Activated T-helper 17 cell treated with anti-CD3 and anti-CD28 coated beads, Interleukin-2, amount 50 U/mL, for 72 hours (primary cell): ENCODE results near the gene NELL1. TPM values are rescaled to one million over a fixed set of nuclear protein-coding genes. Genes with fewer than 3 reads are reported as not detected.

Experiments used
- ATAC-seq: fragments of 150-1000 bp; cut with Tn5 transposase; replicated peaks from 2 replicates; pipeline ENCODE4 v1.10.0; 2021; ENCODE audit warnings: mild to moderate bottlenecking, moderate library complexity
- H3K27ac Mint-ChIP-seq: one replicate; pipeline ENCODE4 v1.8.0; 2022; ENCODE audit warnings: mixed read lengths
- H3K27me3 Mint-ChIP-seq: one replicate; pipeline ENCODE4 v1.8.0; 2022; ENCODE audit warnings: mixed read lengths
- H3K36me3 Mint-ChIP-seq: one replicate; pipeline ENCODE4 v1.8.0; 2022; ENCODE audit warnings: low read depth, mild to moderate bottlenecking, mixed read lengths
- H3K4me1 Mint-ChIP-seq: one replicate; pipeline ENCODE4 v1.8.0; 2022; ENCODE audit warnings: mixed read lengths
- H3K4me3 Mint-ChIP-seq: one replicate; pipeline ENCODE4 v1.8.0; 2022; ENCODE audit warnings: mild to moderate bottlenecking, mixed read lengths
- H3K9me3 Mint-ChIP-seq: one replicate; pipeline ENCODE4 v1.8.0; 2022; ENCODE audit warnings: mixed read lengths
- total RNA-seq, 2 donors: library from RNA; stranded (reverse); gene quantifications; one replicate each; pipeline ENCODE4 v1.2.3, GENCODE V29; 2022

NELL1 gene
- total RNA-seq, 2 donors from 2014 or later = not detected

DNA sequence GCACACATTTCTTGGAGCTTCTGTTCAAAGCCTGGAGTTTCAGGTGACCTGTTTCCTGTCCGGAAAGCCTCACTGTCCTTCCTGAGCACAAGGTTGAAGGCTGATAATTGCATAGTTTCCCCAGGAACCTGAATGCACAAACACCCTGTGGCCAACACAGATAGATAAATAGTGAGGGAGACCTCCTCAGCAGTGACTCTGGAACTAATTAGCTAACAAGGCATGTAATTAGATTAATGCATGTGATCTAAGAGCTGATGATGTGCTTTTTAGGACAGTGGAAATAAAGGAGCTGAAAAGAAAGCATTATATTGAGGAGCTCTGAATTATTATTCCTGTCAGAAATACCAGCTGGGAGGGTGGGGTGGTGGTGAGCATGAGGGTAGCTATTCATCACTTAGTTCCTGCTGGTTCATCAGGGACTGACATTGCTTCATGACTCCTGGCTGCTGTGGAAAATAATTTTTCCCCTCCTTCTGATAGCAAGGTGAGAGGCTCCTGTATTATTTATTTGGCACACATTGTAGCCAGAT, 101.1 kb downstream of the NELL1 start:
- no peaks in the 10 kb centered on the region for H3K36me3 Mint-ChIP-seq
- no peak overlapping the region for H3K4me3 Mint-ChIP-seq
- H3K4me1 Mint-ChIP-seq = no peaks in the 10 kb centered on the region
- peaks cover 4% of the 10 kb centered on the region for H3K9me3 Mint-ChIP-seq
- no peak overlapping the region for H3K27ac Mint-ChIP-seq
- H3K27me3 Mint-ChIP-seq = no peaks in the 10 kb centered on the region
- ATAC-seq = no peak

DNA sequence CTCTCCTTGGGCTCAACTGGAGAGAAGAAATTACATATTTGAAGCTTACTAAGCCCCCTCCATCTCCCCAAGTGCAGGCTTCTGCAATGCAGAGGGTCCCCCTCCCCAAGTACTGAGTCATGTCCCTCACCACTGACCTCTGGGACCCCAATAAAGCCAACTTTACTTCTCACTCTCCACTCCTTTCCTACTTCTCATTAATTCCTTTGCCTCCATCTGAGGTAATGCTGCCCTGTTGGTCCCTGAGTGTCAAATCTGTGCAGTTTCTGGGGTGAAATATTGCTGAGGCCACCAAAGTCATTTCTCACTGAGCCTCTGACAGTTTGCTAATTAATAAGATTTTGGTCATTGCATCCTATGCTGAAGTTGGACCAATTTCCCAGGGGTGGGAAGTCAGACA, 101.6 kb downstream of the NELL1 start:
- Mint-ChIP-seq H3K4me1 (no peaks in the 10 kb centered on the region), H3K36me3 (no peaks in the 10 kb centered on the region), H3K9me3 (peaks cover 4% of the 10 kb centered on the region), H3K27me3 (no peaks in the 10 kb centered on the region), H3K4me3 (no peak overlapping the region), H3K27ac (no peak overlapping the region)
- ATAC-seq = no peak

DNA sequence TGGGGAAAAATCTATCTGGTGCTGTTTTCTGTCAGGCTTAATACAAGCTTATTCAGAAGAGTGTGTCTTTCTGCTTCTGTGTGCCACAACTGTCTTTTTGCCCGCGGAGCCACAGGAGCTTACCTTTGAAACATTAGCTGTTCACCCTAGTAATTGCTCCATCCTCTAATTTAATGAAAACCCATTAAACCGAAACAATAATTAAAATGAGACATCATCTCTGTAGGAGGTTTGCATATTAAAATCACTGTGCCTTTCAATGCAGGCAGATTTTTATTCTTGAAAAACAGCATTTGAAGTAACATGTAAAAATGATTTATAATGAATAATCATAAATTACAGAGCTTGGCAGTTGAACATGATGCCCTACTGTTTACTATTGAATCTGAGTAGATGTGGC, 102.3 kb downstream of the NELL1 start:
- Mint-ChIP-seq H3K27me3 (no peaks in the 10 kb centered on the region), H3K27ac (no peak overlapping the region), H3K9me3 (peaks cover 4% of the 10 kb centered on the region), H3K4me1 (no peaks in the 10 kb centered on the region), H3K4me3 (no peak overlapping the region), H3K36me3 (no peaks in the 10 kb centered on the region)
- no peak for ATAC-seq

DNA sequence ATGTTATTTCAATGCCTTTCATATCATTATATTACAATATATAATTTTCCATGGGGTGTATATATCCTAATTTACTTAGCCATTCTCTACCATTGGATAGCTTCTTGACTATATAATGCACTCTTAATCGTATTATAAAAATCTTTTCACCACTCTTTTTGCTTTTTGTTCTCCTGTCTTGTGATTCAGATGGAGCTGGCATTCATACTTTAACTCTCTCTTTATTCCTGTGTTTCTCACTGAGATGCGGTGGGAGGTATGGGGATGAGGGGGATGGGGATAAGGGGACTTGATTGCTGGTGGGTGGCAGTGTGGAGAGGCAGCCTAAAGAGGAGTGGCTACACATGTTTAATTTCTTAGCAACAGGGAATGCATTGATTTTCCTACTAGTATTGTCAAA, 105.9 kb downstream of the NELL1 start:
- no peak for ATAC-seq
- Mint-ChIP-seq H3K4me1 (no peaks in the 10 kb centered on the region), H3K36me3 (no peaks in the 10 kb centered on the region), H3K27me3 (no peaks in the 10 kb centered on the region), H3K9me3 (peaks cover 4% of the 10 kb centered on the region), H3K4me3 (no peak overlapping the region), H3K27ac (no peak overlapping the region)

DNA sequence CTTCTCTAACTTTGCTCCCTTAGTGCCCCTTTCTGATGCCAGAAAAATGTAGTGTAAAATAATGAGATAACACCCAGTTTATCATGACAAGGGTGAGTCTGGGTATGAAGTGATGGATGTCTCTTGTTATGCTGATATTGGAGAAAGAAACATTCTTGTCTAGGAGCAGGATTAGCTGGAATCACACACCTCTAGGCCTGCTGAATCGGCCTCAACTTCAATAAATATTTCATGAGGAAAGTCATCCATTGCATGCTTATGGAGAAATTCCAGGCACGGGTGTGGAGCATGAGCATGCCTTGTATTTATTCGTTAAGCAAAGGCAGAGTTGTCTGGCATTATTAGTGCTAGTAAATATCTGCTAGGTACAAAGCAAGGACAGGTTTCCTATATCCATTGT, 113.4 kb downstream of the NELL1 start:
- Mint-ChIP-seq H3K4me3 (no peak overlapping the region), H3K27me3 (no peaks in the 10 kb centered on the region), H3K9me3 (peaks cover 9% of the 10 kb centered on the region), H3K36me3 (no peaks in the 10 kb centered on the region), H3K27ac (no peak overlapping the region), H3K4me1 (no peaks in the 10 kb centered on the region)
- ATAC-seq = no peak

DNA sequence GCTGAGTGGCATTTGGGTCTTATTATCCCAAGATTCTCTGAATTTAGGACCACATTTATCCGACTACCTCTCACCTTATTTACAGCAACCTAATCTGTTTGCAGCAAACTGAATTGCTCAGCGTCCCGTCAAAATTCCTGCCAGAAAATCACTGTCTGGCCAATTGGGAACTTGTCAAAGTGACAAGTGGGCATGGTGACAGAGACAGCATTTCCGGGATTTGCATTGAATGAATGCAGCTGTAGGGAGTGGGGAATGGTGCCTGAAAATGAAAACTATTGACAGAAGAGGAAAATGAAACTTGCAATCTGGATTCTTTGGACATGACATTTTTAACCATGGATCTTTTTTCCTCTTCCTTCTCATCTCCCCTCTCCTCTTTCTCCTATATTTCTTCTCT, 113.8 kb downstream of the NELL1 start:
- no peak overlapping the region for H3K4me3 Mint-ChIP-seq
- ATAC-seq = no peak
- peaks cover 9% of the 10 kb centered on the region for H3K9me3 Mint-ChIP-seq
- H3K4me1 Mint-ChIP-seq = no peaks in the 10 kb centered on the region
- H3K36me3 Mint-ChIP-seq = no peaks in the 10 kb centered on the region
- H3K27ac Mint-ChIP-seq = no peak overlapping the region
- no peaks in the 10 kb centered on the region for H3K27me3 Mint-ChIP-seq

DNA sequence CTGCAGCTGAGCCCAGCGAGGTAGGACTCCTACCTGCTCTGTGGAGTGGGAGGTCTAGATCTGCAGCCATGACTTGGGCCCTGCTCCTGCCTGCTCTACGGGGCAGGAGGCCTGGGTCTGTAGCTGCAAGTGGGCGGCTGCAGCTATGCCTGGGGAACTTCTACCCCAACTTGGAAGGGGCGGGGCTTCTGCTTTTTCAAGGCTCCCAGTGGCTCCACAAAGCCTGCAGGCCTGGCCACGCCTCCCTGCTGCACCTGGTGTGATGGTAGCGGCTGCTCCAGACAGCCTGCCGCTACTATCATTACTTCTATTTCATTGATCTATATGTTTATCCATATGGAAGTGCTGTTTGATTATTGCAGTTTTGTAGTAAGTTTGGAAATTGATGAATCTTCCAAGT, 121.2 kb downstream of the NELL1 start:
- no peaks in the 10 kb centered on the region for H3K27me3 Mint-ChIP-seq
- H3K36me3 Mint-ChIP-seq = no peaks in the 10 kb centered on the region
- H3K4me1 Mint-ChIP-seq = no peaks in the 10 kb centered on the region
- H3K9me3 Mint-ChIP-seq = no peaks in the 10 kb centered on the region
- ATAC-seq = no peak
- H3K4me3 Mint-ChIP-seq = no peak overlapping the region
- H3K27ac Mint-ChIP-seq = no peak overlapping the region

DNA sequence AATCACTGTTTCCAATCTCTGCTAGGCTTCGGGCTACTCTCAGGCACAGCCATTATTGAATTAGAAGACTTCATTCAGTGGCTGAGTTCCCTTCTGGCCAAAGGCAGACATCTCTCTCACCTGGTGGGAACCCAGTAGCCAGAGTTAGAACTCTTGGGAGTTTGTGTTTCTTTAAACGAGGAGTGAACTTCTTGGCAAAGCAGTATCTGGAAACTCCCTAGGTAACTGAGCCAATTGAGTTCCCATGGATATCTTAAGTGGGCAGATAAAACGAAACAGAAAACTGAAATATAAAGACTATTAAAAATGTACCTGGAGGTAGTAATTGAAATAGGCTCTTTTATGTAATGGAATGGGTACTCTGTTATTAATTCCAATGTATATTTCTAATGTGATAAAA, 125.6 kb downstream of the NELL1 start:
- Mint-ChIP-seq H3K9me3 (peaks cover 11% of the 10 kb centered on the region), H3K4me1 (no peaks in the 10 kb centered on the region), H3K27ac (no peak overlapping the region), H3K27me3 (no peaks in the 10 kb centered on the region), H3K36me3 (no peaks in the 10 kb centered on the region), H3K4me3 (no peak overlapping the region)
- no peak for ATAC-seq

DNA sequence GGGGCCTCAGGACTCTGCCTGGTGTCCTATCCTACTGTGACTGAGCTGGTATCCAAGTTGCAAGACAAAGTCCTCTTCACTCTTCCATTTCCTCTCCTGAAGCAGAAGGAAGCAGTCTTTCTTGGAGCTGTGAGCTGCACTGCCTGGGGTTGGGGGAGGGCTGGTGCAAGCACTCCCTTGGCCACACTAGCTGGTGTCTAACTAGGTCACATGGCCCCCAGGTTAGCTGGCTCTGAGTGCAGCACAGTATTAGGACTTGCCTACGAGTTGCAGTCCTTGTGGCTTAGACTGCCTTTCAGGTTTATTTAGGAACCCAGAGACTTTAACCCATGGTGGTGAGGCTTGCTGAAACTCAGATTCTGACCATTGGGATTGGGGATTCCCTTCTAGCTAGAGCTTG, 138.9 kb downstream of the NELL1 start:
- Mint-ChIP-seq H3K4me1 (no peaks in the 10 kb centered on the region), H3K27ac (no peak overlapping the region), H3K36me3 (no peaks in the 10 kb centered on the region), H3K9me3 (peaks cover 27% of the 10 kb centered on the region), H3K27me3 (no peaks in the 10 kb centered on the region), H3K4me3 (no peak overlapping the region)
- no peak for ATAC-seq

DNA sequence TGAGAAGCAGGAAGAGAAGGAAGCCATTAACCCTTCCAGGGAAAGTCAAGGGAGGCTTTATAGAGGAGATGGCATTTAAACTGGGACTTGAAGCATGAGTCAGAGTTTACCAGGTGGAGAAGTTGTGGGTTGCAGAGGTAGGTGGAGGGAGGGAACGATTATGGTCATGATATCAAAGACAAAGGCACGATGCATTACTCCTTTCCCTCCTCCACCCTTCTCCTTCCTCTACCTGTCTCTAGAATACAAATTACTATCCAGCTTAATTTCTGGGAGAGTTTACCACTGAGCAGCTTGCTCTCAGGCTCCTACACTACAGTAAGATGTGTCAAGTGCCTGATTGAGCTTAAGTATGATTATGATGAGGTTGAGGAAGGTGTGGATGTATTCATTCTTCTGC, 151.7 kb downstream of the NELL1 start:
- Mint-ChIP-seq H3K36me3 (no peaks in the 10 kb centered on the region), H3K9me3 (peaks cover 25% of the 10 kb centered on the region), H3K4me3 (no peak overlapping the region), H3K4me1 (no peaks in the 10 kb centered on the region), H3K27ac (no peak overlapping the region), H3K27me3 (no peaks in the 10 kb centered on the region)
- no peak for ATAC-seq

DNA sequence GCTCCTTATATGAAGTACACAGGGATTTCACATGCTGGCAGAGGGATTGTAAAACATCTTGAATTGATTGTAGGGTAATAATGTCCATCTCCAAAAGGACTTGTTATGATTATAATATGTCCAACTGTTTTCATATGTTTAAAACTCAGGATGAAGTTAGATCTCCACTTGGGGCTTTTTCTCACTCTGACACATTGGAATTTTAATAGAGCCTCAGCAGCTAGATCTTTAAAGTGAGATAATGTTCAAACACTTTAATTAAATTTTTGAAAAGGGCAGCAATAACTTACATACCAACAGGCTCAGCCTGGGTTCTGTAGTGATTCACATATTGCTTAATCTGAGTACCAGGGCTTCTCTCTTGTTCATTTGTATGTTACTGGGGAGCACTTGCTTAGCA, 152.1 kb downstream of the NELL1 start:
- Mint-ChIP-seq H3K27ac (no peak overlapping the region), H3K4me1 (no peaks in the 10 kb centered on the region), H3K27me3 (no peaks in the 10 kb centered on the region), H3K36me3 (no peaks in the 10 kb centered on the region), H3K9me3 (peaks cover 25% of the 10 kb centered on the region), H3K4me3 (no peak overlapping the region)
- no peak for ATAC-seq

DNA sequence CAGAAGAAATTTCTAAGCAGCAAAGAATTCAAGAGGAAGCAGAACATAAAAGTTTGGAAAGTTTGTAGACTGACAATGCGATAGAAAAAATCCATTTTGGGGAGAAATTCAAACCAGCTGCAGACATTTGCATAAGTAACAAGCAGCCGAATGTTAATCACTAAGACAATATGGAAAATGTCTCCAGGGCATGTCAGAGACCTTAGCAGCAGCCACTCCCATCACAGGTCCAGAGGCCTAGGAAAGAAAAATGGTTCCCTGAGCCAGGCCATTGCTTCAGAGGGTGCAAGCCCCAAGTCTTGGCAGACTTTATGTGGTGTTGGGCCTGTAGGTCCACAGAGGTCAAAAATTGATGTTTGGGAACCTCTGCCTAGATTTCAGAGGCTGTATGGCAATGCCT, 155.4 kb downstream of the NELL1 start:
- ATAC-seq = no peak
- H3K36me3 Mint-ChIP-seq = no peaks in the 10 kb centered on the region
- peaks cover 12% of the 10 kb centered on the region for H3K9me3 Mint-ChIP-seq
- H3K27me3 Mint-ChIP-seq = no peaks in the 10 kb centered on the region
- no peaks in the 10 kb centered on the region for H3K4me1 Mint-ChIP-seq
- H3K27ac Mint-ChIP-seq = no peak overlapping the region
- H3K4me3 Mint-ChIP-seq = no peak overlapping the region

DNA sequence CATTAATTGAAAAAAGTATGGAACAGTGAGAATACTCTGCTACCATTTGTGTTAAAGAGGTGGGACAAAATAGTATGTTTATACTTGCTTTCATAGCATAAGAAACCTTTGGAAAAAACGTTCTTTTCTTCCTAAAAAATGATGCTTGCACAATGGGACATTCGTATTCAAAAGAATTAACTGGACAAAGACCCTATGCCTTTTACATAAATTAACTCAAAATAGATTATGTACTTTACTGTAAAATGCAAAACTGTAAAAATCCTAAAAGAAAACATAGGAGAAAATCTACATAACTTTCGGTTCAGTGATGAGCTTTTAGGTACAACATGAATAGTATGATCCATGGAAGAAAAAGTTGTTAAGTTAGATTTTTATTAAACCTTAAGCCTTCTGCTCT, 166.2 kb downstream of the NELL1 start:
- ATAC-seq = no peak
- Mint-ChIP-seq H3K27ac (no peak overlapping the region), H3K36me3 (no peaks in the 10 kb centered on the region), H3K9me3 (no peaks in the 10 kb centered on the region), H3K4me1 (no peaks in the 10 kb centered on the region), H3K4me3 (no peak overlapping the region), H3K27me3 (no peaks in the 10 kb centered on the region)

DNA sequence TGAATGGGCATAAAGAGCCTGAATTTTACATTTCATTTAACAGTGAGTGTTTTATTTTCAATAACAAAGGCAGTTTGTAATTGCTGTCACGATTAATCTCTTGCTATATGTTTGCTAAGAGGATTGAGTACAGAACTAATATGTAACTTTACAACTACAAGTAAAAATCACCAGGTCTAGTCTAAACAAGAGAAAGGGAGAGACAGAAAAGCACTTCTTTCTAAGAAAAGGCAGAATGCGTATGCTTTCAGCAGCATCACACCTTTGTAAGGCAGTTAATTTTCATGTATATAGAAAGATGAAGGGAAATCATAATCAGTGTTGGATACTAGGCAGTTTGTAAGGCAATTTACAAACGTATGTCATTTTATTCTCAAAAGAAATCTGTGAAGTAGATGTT, 169.8 kb downstream of the NELL1 start:
- H3K27ac Mint-ChIP-seq = no peak overlapping the region
- H3K27me3 Mint-ChIP-seq = no peaks in the 10 kb centered on the region
- H3K4me3 Mint-ChIP-seq = no peak overlapping the region
- no peak for ATAC-seq
- H3K4me1 Mint-ChIP-seq = no peaks in the 10 kb centered on the region
- H3K36me3 Mint-ChIP-seq = no peaks in the 10 kb centered on the region
- no peaks in the 10 kb centered on the region for H3K9me3 Mint-ChIP-seq

DNA sequence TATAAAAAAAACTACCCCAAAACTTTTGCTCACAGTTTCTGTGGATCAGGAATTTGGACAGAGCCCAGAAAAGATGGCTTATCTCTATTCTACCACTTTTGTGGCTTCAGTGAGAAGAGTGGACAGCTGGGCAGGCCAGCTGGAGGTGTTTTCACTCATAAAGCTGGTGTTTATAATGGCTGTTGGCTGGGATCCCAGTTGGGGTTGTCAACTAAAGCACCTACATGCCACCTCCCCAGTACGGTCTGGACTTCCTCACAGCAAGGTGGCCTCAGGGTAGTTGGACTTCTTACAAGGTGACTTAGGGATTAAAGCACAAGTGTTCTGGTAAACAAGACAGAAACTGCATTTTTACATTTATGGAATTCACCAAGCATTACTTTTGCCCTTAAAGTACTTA, 171.0 kb downstream of the NELL1 start:
- Mint-ChIP-seq H3K27me3 (no peaks in the 10 kb centered on the region), H3K27ac (no peak overlapping the region), H3K4me3 (no peak overlapping the region), H3K4me1 (no peaks in the 10 kb centered on the region), H3K9me3 (no peaks in the 10 kb centered on the region), H3K36me3 (no peaks in the 10 kb centered on the region)
- no peak for ATAC-seq

DNA sequence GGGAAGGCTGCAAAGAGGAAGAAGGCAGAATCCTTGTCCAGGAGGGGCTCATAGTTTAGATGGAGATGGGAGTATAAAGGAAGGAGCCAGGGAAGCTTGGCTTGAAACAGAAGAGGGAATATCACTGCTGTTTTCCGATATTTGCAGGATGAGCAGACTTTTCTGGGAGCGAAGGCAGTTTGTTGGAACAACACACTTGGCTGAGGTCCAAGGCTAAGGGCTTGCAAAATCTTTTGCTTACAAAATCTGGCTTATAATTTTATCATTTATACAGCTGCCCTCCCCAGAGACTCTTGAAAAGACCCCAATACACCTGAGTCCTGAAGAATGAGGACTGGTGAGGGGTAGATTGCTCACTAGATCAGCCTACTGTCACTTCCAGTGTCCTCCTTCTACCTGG, 174.8 kb downstream of the NELL1 start:
- Mint-ChIP-seq H3K27ac (no peak overlapping the region), H3K36me3 (no peaks in the 10 kb centered on the region), H3K27me3 (no peaks in the 10 kb centered on the region), H3K9me3 (peaks cover 4% of the 10 kb centered on the region), H3K4me1 (no peaks in the 10 kb centered on the region), H3K4me3 (no peak overlapping the region)
- ATAC-seq = no peak
